Activated T-helper 1 cell treated with anti-CD3 and anti-CD28 coated beads, Interleukin-2, amount 50 U/mL, for 16 hours (primary cell): ENCODE results near the gene THSD8.
A peak's percentile ranks its signal among the peaks of the same experiment; 100 is the strongest.

Experiments used
- DNase-seq, 2 donors: peaks; one replicate each; pipeline ENCODE4 v3.0.0-alpha.2; 2020; ENCODE audit warnings: low read depth in 1 of 2, low spot score in 1 of 2

THSD8 gene

GRCh38 chr19:12847159-12848139 lies 45.6 kb downstream of the THSD8 start:
- DNase-seq, result peak; percentile 70 to 81
